ENCODE results near the gene GJA3.
A peak's percentile ranks its signal among the peaks of the same experiment; 100 is the strongest.

The GJA3 gene

DNA sequence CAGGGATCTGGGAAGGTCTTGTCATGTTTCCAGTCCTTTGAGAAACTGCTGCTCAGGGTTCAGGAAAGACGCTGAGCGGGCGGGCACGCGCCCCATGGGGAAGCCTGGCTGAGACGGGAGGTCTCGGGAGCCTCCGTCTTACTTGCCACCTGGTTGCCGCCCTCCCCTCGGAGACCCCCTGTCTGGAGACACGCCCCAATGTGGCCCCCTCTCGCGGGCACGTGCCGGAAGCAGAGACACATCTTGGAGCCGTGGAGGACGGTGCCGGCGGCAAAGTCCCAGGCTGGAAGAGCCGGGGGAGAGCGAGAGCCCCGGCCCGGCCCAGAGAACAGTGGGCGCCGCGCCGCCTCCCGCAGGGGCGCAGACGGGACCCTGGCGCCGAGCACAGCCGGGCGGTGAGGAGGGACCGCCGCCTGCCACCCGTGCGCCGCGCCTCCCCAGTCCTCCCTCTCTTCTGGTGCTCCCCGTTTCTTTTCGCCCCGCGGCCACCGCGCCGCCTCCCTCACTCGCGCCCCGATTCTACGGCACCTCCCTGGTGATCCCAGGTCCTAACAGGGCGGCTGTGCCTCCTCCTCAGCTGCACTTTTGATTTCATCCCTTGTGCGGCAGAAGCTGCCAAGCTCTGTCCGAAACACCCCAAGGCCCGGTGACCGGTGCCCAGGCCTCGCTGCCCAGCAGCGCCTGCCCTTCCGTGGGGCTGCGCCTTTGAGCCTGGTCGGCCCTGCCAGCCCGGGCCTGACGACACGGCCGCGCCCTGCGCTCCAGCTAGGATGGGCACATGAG, 16.4 kb upstream of the GJA3 start:
- no peak for DNase-seq (ENCODE audit: extremely low read depth, low read depth)
- TF ChIP-seq, protein P1, sequence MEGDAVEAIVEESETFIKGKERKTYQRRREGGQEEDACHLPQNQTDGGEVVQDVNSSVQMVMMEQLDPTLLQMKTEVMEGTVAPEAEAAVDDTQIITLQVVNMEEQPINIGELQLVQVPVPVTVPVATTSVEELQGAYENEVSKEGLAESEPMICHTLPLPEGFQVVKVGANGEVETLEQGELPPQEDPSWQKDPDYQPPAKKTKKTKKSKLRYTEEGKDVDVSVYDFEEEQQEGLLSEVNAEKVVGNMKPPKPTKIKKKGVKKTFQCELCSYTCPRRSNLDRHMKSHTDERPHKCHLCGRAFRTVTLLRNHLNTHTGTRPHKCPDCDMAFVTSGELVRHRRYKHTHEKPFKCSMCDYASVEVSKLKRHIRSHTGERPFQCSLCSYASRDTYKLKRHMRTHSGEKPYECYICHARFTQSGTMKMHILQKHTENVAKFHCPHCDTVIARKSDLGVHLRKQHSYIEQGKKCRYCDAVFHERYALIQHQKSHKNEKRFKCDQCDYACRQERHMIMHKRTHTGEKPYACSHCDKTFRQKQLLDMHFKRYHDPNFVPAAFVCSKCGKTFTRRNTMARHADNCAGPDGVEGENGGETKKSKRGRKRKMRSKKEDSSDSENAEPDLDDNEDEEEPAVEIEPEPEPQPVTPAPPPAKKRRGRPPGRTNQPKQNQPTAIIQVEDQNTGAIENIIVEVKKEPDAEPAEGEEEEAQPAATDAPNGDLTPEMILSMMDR (IDR thresholded peaks at IDR 0.05; ENCODE audit: low read depth, low read length) = no peak

DNA sequence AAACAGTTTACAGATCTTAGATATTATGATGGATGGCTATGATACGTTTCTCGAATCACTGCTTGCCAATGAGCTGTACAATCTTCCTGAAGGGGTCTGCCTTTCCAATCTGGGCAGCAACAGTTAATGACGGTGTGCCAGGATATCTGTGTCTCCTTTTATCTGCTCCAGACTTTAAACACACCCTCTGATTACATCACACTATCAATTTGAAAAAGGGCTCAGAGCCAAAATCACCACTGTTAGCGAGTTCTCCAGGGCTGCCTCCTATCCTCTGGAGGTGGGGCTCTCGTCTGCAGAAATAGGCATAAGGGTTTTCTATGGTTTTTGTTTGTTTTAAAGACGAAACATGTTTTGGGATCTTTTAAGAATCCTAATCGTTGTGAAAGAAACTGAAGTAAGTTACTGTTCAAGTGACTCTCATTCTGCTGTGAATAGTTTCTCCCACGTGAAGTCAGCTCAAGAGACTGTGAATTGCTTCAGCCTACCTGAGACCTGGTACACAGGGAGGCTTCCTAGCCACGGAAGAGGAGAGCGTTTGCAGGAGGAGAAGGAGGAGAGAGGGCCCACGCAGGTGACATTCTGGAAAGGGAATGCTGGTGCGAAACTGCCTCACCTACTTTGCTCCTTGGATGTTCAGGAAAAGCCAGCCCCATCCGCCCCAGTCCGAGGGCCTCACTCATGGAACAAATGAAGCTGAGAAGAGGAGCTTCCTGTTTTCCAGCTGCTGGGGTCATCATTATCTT, 15.2 kb upstream of the GJA3 start:
- DNase-seq (ENCODE audit: extremely low read depth, low read depth) = no peak
- TF ChIP-seq, protein P1 (IDR thresholded peaks at IDR 0.05; ENCODE audit: low read depth, low read length) = no peak

- TF ChIP-seq, protein P1 (IDR thresholded peaks at IDR 0.05; ENCODE audit: low read depth, low read length) = no peak
- DNase-seq (ENCODE audit: extremely low read depth, low read depth) = no peak
These were observed 14.5 kb upstream of the GJA3 start for GRCh38 chr13:20175406-20175794.

GRCh38 chr13:20174656-20175405, 14.0 kb upstream of the GJA3 start:
- peak; percentile 58 for DNase-seq (ENCODE audit: extremely low read depth, low read depth)
- TF ChIP-seq, protein P1 (IDR thresholded peaks at IDR 0.05; ENCODE audit: low read depth, low read length) = no peak

- TF ChIP-seq, protein P1 (IDR thresholded peaks at IDR 0.05; ENCODE audit: low read depth, low read length) = no peak
- DNase-seq (ENCODE audit: extremely low read depth, low read depth) = no peak
These were observed 12.4 kb upstream of the GJA3 start for GRCh38 chr13:20173116-20173746.

DNA sequence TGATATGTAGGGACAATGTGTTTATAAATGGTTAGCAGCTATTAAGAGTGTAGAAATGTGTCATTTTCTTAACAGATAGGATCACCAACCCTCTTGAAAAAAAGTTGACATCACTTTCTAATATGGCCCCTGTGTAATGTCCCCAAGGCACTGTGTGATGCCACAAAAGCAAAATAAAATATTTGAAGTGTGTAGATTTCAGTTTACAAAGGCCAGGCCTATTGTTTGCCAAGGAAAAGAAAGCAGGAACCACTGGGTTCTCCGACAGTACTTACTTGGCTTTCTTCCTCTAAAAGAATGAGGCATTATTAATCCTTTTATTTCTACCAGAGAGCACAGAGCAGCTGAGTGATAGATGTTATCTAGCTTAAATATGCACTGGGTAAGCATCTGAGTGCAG, 10.5 kb upstream of the GJA3 start:
- DNase-seq (ENCODE audit: extremely low read depth, low read depth) = no peak
- TF ChIP-seq, protein P1 (IDR thresholded peaks at IDR 0.05; ENCODE audit: low read depth, low read length) = no peak
